ENCODE data around the gene CTBP2. TPM values are rescaled to one million over a fixed set of nuclear protein-coding genes. Genes with fewer than 3 reads are reported as not detected.

Gene CTBP2
- total RNA-seq, 1 donor from 2014 or later: 73.0 TPM

GRCh38 chr10:124996127-124996853 lies 164.1 kb downstream of the CTBP2 start:
- no peaks in the 10 kb centered on the region for H3K9me3 ChIP-seq
- no peak for TF ChIP-seq CTCF (IDR thresholded peaks at IDR 0.05)
- intact Hi-C loops (cut with DNase I): no loop called here
- no peak overlapping the region for H3K4me3 ChIP-seq
- ATAC-seq (no peak), DNase-seq (peak; percentile 39)
- peaks cover 92% of the 10 kb centered on the region for H3K36me3 ChIP-seq
- H3K4me1 ChIP-seq: peaks cover 27% of the 10 kb centered on the region
- H3K27ac ChIP-seq: no peak overlapping the region
- no peaks in the 10 kb centered on the region for H3K27me3 ChIP-seq (ENCODE audit: low read depth)

- intact Hi-C loops (cut with DNase I): no loop called here
- H3K36me3 ChIP-seq: peaks cover 94% of the 10 kb centered on the region
Measured at GRCh38 chr10:124995605-124996004, 164.8 kb downstream of the CTBP2 start.

GRCh38 chr10:124994573-124995473 lies 165.5 kb downstream of the CTBP2 start:
- DNase-seq: peak; percentile 43
- Histone ChIP-seq H3K4me1 (peaks cover 13% of the 10 kb centered on the region), H3K9me3 (no peaks in the 10 kb centered on the region), H3K4me3 (no peak overlapping the region), H3K27me3 (ENCODE audit: low read depth) (no peaks in the 10 kb centered on the region), H3K27ac (no peak overlapping the region), H3K36me3 (peaks cover 92% of the 10 kb centered on the region)
- intact Hi-C loops (cut with DNase I): no loop called here
- TF ChIP-seq CTCF (IDR thresholded peaks at IDR 0.05): no peak
- ATAC-seq: no peak

More at GRCh38 chr10:124995605-124996004, 164.8 kb downstream of the CTBP2 start:
- TF ChIP-seq CTCF (IDR thresholded peaks at IDR 0.05): no peak
- Histone ChIP-seq H3K27me3 (ENCODE audit: low read depth) (no peaks in the 10 kb centered on the region), H3K4me1 (peaks cover 20% of the 10 kb centered on the region), H3K4me3 (no peak overlapping the region), H3K27ac (no peak overlapping the region), H3K9me3 (no peaks in the 10 kb centered on the region)
- no peak for ATAC-seq
- DNase-seq: peak; percentile 30

- no peak for ATAC-seq
- Histone ChIP-seq H3K36me3 (peaks cover 98% of the 10 kb centered on the region), H3K27me3 (ENCODE audit: low read depth) (no peaks in the 10 kb centered on the region)
Measured at GRCh38 chr10:124993736-124994451, 166.5 kb downstream of the CTBP2 start.

More at GRCh38 chr10:124993736-124994451, 166.5 kb downstream of the CTBP2 start:
- Histone ChIP-seq H3K4me3 (no peak overlapping the region), H3K4me1 (peaks cover 6% of the 10 kb centered on the region), H3K9me3 (no peaks in the 10 kb centered on the region), H3K27ac (no peak overlapping the region)
- intact Hi-C loops (cut with DNase I): no loop called here
- peak; percentile 39 for DNase-seq
- no peak for TF ChIP-seq CTCF (IDR thresholded peaks at IDR 0.05)

Measured in lower lobe of right lung (tissue), 2 donors.